Mesenchymal stem cell (in vitro differentiated cells and primary cell): ENCODE measurements around the gene CDC73.
A peak's percentile ranks its signal among the peaks of the same experiment; 100 is the strongest.

Experiments used
- DNase-seq: peaks from one replicate; pipeline ENCODE4 v3.0.0-alpha.2; 2013
- H2AFZ ChIP-seq: one replicate; pipeline ENCODE4 v1.6.1; 2013; ENCODE audit warnings: low read depth, mild to moderate bottlenecking, control low read depth, inconsistent platforms, low read length, moderate library complexity
- H2AK5ac ChIP-seq: 2 replicates; pipeline ENCODE4 v1.6.1; 2013; ENCODE audit warnings: low read length, moderate library complexity, mild to moderate bottlenecking, inconsistent platforms; ENCODE audit not compliant: severe bottlenecking
- H2BK120ac ChIP-seq: one replicate; pipeline ENCODE4 v1.6.1; 2013; ENCODE audit warnings: low read depth, mild to moderate bottlenecking, inconsistent platforms, low read length, moderate library complexity
- H2BK12ac ChIP-seq, 2 experiments: one replicate each; pipeline ENCODE4 v1.6.1; 2013; ENCODE audit warnings: inconsistent platforms in 2 of 2, low read length in 2 of 2, mild to moderate bottlenecking in 2 of 2, moderate library complexity in 2 of 2, control low read depth in 1 of 2
- H2BK15ac ChIP-seq: one replicate; pipeline ENCODE4 v1.6.1; 2013; ENCODE audit warnings: mild to moderate bottlenecking, low read depth, inconsistent platforms; ENCODE audit not compliant: poor library complexity, severe bottlenecking
- H2BK5ac ChIP-seq: 2 replicates; pipeline ENCODE4 v1.6.1; 2013; ENCODE audit warnings: low read depth, mild to moderate bottlenecking, low read length, control low read depth, inconsistent platforms; ENCODE audit not compliant: poor library complexity, severe bottlenecking
- H3K14ac ChIP-seq, 2 experiments: one replicate each; pipeline ENCODE4 v1.6.1; 2013; ENCODE audit warnings: inconsistent platforms in 2 of 2, low read length in 2 of 2, control low read depth in 1 of 2, mild to moderate bottlenecking in 1 of 2, moderate library complexity in 1 of 2
- H3K18ac ChIP-seq, 2 experiments: one replicate each; pipeline ENCODE4 v1.6.1; 2013; ENCODE audit warnings: inconsistent platforms in 2 of 2, low read length in 2 of 2, control low read depth in 1 of 2, low read depth in 1 of 2, mild to moderate bottlenecking in 1 of 2
- H3K23ac ChIP-seq, 2 experiments: one replicate each; pipeline ENCODE4 v1.6.1; 2013; ENCODE audit warnings: inconsistent platforms in 2 of 2, low read length in 2 of 2, mild to moderate bottlenecking in 2 of 2, moderate library complexity in 2 of 2, control low read depth in 1 of 2
- H3K27ac ChIP-seq: 2 replicates; pipeline ENCODE4 v1.5.1; 2013; ENCODE audit warnings: mild to moderate bottlenecking, moderate library complexity, low read length, control low read depth, inconsistent platforms; ENCODE audit not compliant: poor library complexity, severe bottlenecking
- H3K27me3 ChIP-seq, 2 experiments: 2 replicates each; pipeline versions ENCODE4 v1.6.1 to v1.7.0; 2013; ENCODE audit warnings: low read length in 2 of 2, mild to moderate bottlenecking in 2 of 2, moderate library complexity in 2 of 2, control low read depth in 1 of 2, inconsistent platforms in 1 of 2; ENCODE audit not compliant: control insufficient read depth in 1 of 2, insufficient read depth in 1 of 2
- H3K36me3 ChIP-seq, 2 experiments: 2 replicates each; pipeline versions ENCODE4 v1.6.1 to v1.7.0; 2013; ENCODE audit warnings: low read length in 2 of 2, control low read depth in 1 of 2, inconsistent platforms in 1 of 2, low read depth in 1 of 2, mild to moderate bottlenecking in 1 of 2; ENCODE audit not compliant: insufficient read depth in 2 of 2, control insufficient read depth in 1 of 2
- H3K4ac ChIP-seq, 2 experiments: one replicate each; pipeline ENCODE4 v1.6.1; 2013; ENCODE audit warnings: inconsistent platforms in 2 of 2, low read length in 2 of 2, mild to moderate bottlenecking in 2 of 2, moderate library complexity in 2 of 2, control low read depth in 1 of 2, low read depth in 1 of 2
- H3K4me1 ChIP-seq: 2 replicates; pipeline ENCODE4 v1.6.1; 2013; ENCODE audit warnings: low read depth, low read length, control low read depth; ENCODE audit not compliant: control insufficient read depth, insufficient read depth
- H3K4me2 ChIP-seq: 2 replicates; pipeline ENCODE4 v1.6.1; 2013; ENCODE audit warnings: low read length, mild to moderate bottlenecking, inconsistent platforms; ENCODE audit not compliant: poor library complexity, severe bottlenecking
- H3K4me3 ChIP-seq, 2 experiments: 2 replicates each; pipeline versions ENCODE4 v1.5.1 to v1.7.0; 2013; ENCODE audit warnings: low read length in 2 of 2, mild to moderate bottlenecking in 2 of 2, control low read depth in 1 of 2, low read depth in 1 of 2; ENCODE audit not compliant: insufficient read depth in 1 of 2
- H3K79me1 ChIP-seq: replicated peaks from 2 replicates; pipeline ENCODE4 v1.6.1; 2013; ENCODE audit warnings: mild to moderate bottlenecking, control low read depth, low read length, inconsistent platforms; ENCODE audit not compliant: poor library complexity, severe bottlenecking
- H3K9ac ChIP-seq: 2 replicates; pipeline ENCODE4 v1.7.0; 2013; ENCODE audit warnings: mild to moderate bottlenecking, low read length, moderate library complexity
- H3K9me3 ChIP-seq: 2 replicates; pipeline ENCODE4 v1.7.0; 2013; ENCODE audit warnings: mild to moderate bottlenecking, low read length; ENCODE audit not compliant: control insufficient read depth
- H4K8ac ChIP-seq: one replicate; pipeline ENCODE4 v1.6.1; 2013; ENCODE audit warnings: inconsistent platforms, mild to moderate bottlenecking, low read length, moderate library complexity
- H4K91ac ChIP-seq: one replicate; pipeline ENCODE4 v1.6.1; 2013; ENCODE audit warnings: mild to moderate bottlenecking, low read length, inconsistent platforms
- WGBS: methylation state at CpG from one replicate; pipeline ENCODE4 v1.1.7; 2013; ENCODE audit warnings: mixed read lengths; 5-methylcytosine and 5-hydroxymethylcytosine counted together

Gene CDC73

GRCh38 chr1:193142409-193142808, 20.6 kb downstream of the CDC73 start:
- no peak overlapping the region for H2AFZ ChIP-seq
- H3K23ac ChIP-seq = no peak overlapping the region
- H3K79me1 ChIP-seq = peaks cover 21% of the 10 kb centered on the region
- H2BK5ac ChIP-seq = no peak overlapping the region
- no peak overlapping the region for H3K14ac ChIP-seq
- 100% methylated on average over 1 of the region's 2 CpGs for WGBS
- H3K9ac ChIP-seq = no peak overlapping the region
- H3K27ac ChIP-seq = no peak overlapping the region
- H3K9me3 ChIP-seq = no peaks in the 10 kb centered on the region
- no peak overlapping the region for H2BK15ac ChIP-seq
- no peak overlapping the region for H4K91ac ChIP-seq
- H2BK12ac ChIP-seq = no peak overlapping the region
- H2BK120ac ChIP-seq = no peak overlapping the region
- H3K4me3 ChIP-seq = no peak overlapping the region
- H3K4me2 ChIP-seq = no peak overlapping the region
- H3K4ac ChIP-seq = no peak overlapping the region
- no peaks in the 10 kb centered on the region for H3K27me3 ChIP-seq
- H3K4me1 ChIP-seq = peaks cover 1% of the 10 kb centered on the region
- H3K36me3 ChIP-seq = peaks cover 18 to 86% of the 10 kb centered on the region in 2 experiments
- H3K18ac ChIP-seq = no peak overlapping the region
- H4K8ac ChIP-seq = no peak overlapping the region
- no peak overlapping the region for H2AK5ac ChIP-seq
- DNase-seq = no peak

GRCh38 chr1:193143285-193143684, 21.5 kb downstream of the CDC73 start:
- Histone ChIP-seq H2AK5ac (no peak overlapping the region), H4K8ac (no peak overlapping the region), H4K91ac (no peak overlapping the region), H2BK5ac (no peak overlapping the region), H2BK15ac (no peak overlapping the region), H3K4me2 (no peak overlapping the region), H3K14ac (no peak overlapping the region), H3K27ac (no peak overlapping the region), H3K9me3 (no peaks in the 10 kb centered on the region), H2AFZ (no peak overlapping the region), H3K4me3 (no peak overlapping the region), H2BK120ac (no peak overlapping the region), H3K18ac (no peak overlapping the region), H3K79me1 (peaks cover 26% of the 10 kb centered on the region), H3K4me1 (peaks cover 1% of the 10 kb centered on the region), H3K4ac (no peak overlapping the region), H3K27me3 (no peaks in the 10 kb centered on the region), H3K36me3 (peaks cover 18 to 86% of the 10 kb centered on the region in 2 experiments), H3K9ac (no peak overlapping the region), H3K23ac (no peak overlapping the region), H2BK12ac (no peak overlapping the region)
- WGBS = no CpG with 5 or more reads among the region's 1 CpG
- peak; percentile 34 for DNase-seq

GRCh38 chr1:193144361-193144938, 22.6 kb downstream of the CDC73 start:
- Histone ChIP-seq H3K4me1 (peaks cover 1% of the 10 kb centered on the region), H3K23ac (no peak overlapping the region), H3K27me3 (no peaks in the 10 kb centered on the region), H4K8ac (no peak overlapping the region), H2BK12ac (no peak overlapping the region), H3K14ac (no peak overlapping the region), H2BK15ac (no peak overlapping the region), H3K9me3 (no peaks in the 10 kb centered on the region), H3K27ac (no peak overlapping the region), H2BK5ac (no peak overlapping the region), H3K4me2 (no peak overlapping the region), H3K18ac (no peak overlapping the region), H2AFZ (no peak overlapping the region), H3K79me1 (peaks cover 26% of the 10 kb centered on the region), H3K4ac (no peak overlapping the region), H3K9ac (no peak overlapping the region), H4K91ac (no peak overlapping the region), H2BK120ac (no peak overlapping the region), H2AK5ac (no peak overlapping the region), H3K4me3 (no peak overlapping the region), H3K36me3 (peaks cover 12 to 85% of the 10 kb centered on the region in 2 experiments)
- 93% methylated on average over 4 of the region's 5 CpGs for WGBS
- no peak for DNase-seq

- no peak overlapping the region for H2BK5ac ChIP-seq
- no peak overlapping the region for H3K9ac ChIP-seq
- no peak overlapping the region for H4K8ac ChIP-seq
- H3K27ac ChIP-seq = no peak overlapping the region
- H3K23ac ChIP-seq = no peak overlapping the region
- no peak overlapping the region for H2BK15ac ChIP-seq
- no peak overlapping the region for H3K4me3 ChIP-seq
- peaks cover 14 to 85% of the 10 kb centered on the region in 2 experiments for H3K36me3 ChIP-seq
- no peak overlapping the region for H3K4ac ChIP-seq
- H2AK5ac ChIP-seq = no peak overlapping the region
- H3K9me3 ChIP-seq = no peaks in the 10 kb centered on the region
- H3K18ac ChIP-seq = no peak overlapping the region
- H3K4me2 ChIP-seq = no peak overlapping the region
- H2BK12ac ChIP-seq = no peak overlapping the region
- peaks cover 1% of the 10 kb centered on the region for H3K4me1 ChIP-seq
- no peak overlapping the region for H2BK120ac ChIP-seq
- H3K27me3 ChIP-seq = no peaks in the 10 kb centered on the region
- no peak for DNase-seq
- H3K14ac ChIP-seq = no peak overlapping the region
- WGBS = no CpG with 5 or more reads among the region's 1 CpG
- no peak overlapping the region for H2AFZ ChIP-seq
- no peak overlapping the region for H4K91ac ChIP-seq
- H3K79me1 ChIP-seq = peaks cover 24% of the 10 kb centered on the region
Observed at GRCh38 chr1:193144999-193145398, 23.2 kb downstream of the CDC73 start.
